Stimulated activated CD4-positive, alpha-beta T cell treated with anti-CD3 and anti-CD28 coated beads, Interleukin-1b, Interleukin-23, amount 100 ng/mL, for 4 hours (primary cell): ENCODE results near the gene CHMP4B.

ENCODE experiments used
- DNase-seq, 2 donors: peaks; one replicate each; pipeline ENCODE4 v3.0.0-alpha.2; 2020; ENCODE audit warnings: low read depth in 2 of 2

CHMP4B gene

GRCh38 chr20:33810885-33811775 lies at the start of gene CHMP4B:
Gene CHMP4B, plus strand, starts transcription at chr20:33811348. Its CDS starts 121 bp downstream, at chr20:33811469.
- peak; percentile 94 to 96 for DNase-seq

DNA sequence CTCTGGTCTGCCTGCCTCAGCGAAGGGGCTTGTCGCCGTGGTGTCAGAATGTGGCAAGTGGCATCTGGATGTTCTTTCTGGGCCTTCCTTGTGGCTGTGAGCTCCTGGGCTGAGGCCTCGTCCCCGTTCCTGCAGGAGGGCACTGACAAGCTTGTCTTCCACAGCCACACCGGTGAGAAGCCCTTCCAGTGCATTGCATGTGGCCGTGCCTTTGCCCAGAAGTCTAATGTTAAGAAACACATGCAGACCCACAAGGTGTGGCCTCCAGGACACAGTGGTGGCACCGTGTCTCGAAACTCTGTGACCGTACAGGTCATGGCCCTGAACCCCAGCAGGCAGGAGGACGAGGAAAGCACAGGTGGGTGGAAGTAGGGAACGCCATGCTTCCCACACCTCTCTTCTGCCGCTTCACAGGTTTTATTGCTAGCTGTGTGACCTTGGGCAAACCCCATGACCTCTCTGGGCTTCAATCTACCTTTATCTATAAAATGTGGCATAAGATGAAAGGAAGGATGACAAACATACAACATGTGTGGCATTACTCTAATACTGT lies 49.4 kb upstream of the CHMP4B start:
- DNase-seq = no peak

GRCh38 chr20:33765099-33765498 lies 46.0 kb upstream of the CHMP4B start:
- no peak for DNase-seq

- DNase-seq = no peak
These were observed 45.6 kb upstream of the CHMP4B start for GRCh38 chr20:33765592-33765991.

DNA sequence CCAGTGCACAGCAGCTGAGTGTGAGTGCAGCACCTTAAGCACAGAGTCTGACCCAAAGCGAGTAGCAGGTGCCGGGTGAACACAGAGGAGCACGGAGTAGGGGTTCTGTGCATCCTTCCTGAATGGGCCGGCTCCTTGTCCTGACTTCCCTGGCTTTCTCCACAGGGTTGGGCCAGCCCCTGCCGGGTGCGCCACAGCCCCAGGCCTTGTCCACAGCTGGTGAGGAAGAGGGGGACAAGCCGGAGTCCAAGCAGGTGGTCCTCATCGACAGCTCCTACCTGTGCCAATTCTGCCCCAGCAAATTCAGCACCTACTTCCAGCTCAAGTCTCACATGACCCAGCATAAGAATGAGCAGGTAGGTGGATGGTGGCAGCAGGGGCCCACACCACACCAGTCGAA lies 44.5 kb upstream of the CHMP4B start:
- no peak for DNase-seq

DNA sequence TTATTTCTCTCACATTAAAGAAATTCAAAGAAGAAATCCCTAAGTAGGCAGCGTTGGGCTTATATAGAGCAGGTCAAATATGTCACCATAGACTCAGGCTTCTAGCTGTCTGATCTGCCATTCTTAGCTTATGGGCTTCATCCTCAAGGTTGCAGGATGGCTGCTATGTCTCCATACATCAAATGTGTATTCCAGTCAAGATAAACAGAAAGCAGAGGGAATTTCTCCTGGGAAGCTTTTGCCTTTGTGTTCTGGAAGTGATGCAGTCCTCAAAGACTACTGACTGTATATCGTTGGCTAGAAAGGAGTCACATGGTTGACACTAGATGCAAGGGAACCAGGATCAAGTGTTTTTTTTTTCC lies 43.4 kb upstream of the CHMP4B start:
- DNase-seq = no peak

DNA sequence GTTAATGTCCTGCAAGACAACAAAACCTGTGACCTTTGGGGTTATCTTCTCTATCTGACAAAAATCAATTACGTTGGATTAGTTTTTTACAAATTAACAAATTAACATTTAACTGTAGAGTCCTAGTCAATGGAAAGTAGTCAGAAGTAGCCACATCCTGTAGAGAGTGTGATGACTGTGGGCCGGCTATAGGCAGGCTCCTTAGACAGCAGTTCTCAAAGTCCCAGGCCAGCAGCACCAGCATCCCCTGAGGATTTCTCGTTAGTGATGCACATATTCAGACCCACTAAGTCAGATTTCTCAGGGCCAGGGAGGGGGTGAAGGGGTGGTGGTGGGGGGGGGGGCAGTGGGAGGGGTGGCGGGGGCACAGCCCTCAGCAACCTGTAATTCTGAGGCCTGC lies 42.1 kb upstream of the CHMP4B start:
- no peak for DNase-seq

DNA sequence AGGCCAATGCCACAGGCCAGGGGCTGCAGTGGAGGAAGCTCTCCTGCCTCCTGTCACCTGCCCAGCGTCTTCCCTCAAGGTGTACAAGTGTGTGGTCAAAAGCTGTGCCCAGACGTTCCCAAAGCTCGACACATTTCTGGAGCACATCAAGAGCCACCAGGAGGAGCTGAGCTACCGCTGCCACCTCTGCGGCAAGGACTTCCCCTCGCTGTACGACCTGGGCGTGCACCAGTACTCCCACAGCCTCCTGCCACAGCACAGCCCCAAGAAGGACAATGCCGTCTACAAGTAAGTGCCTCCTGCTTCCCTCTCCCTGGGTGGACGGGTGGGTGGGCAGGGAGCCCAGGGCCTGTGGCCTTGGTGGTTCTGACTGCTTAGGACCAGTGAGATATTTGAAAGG lies 41.1 kb upstream of the CHMP4B start:
- no peak for DNase-seq

- no peak for DNase-seq
These were observed 39.2 kb upstream of the CHMP4B start for GRCh38 chr20:33771938-33772337.

GRCh38 chr20:33772439-33772838 lies 38.7 kb upstream of the CHMP4B start:
- no peak for DNase-seq

DNA sequence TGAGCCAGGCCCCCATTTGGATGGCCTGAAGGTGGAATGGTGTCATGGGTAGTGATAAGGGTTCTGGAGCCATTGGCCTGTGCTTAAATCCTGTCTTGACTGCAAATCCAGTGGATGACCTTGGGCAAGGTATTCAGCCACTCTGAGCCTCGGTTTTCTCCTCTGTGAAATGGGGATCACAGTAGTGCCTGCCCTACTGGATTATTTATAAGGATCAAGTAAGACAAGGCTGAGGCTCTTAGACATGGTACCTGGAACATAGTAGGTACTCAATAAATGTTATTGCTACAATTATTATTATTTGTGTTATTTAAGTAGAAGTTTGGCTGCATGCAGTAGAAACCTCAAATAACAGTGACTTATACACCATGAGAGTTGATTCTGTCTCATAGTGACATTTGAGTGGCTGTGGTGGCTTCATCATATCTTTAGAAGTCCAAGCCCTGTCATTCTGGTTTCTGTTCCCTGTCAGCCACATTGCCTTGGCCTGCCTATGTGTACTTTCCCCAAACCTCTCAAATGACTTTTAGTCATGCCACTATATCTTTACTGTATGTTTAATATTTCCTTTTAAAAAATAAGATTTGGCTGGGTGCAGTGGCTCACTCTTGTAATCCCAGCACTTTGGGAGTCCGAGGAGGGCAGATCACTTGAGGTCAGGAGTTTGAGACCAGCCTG lies 37.6 kb upstream of the CHMP4B start:
- no peak for DNase-seq

DNA sequence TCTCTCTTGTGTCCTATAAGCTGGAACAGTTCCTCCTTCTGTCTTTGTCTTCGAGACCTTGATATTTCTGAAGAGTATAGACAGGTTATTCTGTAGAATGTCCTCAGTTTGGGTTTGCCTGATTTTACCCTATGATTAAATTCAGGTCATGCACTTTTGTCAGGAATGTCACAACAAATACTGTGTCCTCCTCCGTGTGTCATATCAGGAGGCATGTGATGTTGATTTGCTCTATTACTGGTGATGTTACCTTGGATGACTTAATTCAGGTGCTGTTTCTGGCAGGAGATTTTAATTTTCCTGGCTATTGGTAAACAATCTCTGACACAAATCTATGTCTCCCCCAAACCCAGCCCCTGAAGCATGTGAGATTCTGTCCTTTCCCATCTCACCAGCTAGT lies 33.3 kb upstream of the CHMP4B start:
- DNase-seq = no peak

- DNase-seq = no peak
These were observed 30.0 kb upstream of the CHMP4B start for GRCh38 chr20:33781133-33781532.

DNA sequence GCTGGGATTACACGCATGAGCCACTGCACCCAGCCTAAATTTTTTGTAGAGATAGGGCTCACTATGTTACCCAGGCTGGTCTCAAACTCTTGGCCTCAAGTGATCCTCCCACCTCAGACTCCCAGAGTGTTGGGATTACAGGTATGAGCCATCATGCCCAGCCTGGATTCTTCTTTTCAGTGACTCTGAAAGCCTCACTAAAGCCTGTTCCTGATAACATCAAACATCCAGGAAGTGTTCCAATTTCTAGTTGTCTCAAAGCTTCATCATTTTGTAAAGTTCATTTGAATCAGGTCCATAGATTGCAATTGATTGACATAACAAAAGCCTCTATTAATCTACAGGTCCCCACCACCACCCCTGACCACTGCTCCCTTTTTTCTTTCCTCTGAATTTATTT lies 29.2 kb upstream of the CHMP4B start:
- no peak for DNase-seq

DNA sequence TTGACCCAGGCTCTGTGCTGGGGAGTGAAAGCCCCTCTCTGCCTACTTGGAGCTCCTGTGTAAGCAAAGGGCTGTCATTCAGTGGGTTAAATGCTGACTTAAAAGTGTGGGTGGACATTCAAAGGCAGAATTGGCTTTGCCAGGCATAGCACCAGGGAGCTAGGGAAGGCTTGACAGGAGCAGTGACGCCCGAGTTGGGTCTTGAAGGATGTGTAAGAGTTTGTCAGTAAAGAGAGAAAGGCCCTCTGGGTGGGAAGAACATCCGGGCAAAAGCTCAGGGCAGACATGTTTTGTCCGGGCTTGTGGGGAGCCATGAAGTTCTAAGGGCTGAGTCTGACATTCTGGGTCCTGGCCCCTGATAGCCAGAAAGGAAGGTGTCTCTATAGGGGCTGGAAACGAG lies 27.9 kb upstream of the CHMP4B start:
- no peak for DNase-seq

- no peak for DNase-seq
These were observed 27.3 kb upstream of the CHMP4B start for GRCh38 chr20:33783818-33784217.

GRCh38 chr20:33784225-33784624 lies 26.9 kb upstream of the CHMP4B start:
- DNase-seq = no peak

DNA sequence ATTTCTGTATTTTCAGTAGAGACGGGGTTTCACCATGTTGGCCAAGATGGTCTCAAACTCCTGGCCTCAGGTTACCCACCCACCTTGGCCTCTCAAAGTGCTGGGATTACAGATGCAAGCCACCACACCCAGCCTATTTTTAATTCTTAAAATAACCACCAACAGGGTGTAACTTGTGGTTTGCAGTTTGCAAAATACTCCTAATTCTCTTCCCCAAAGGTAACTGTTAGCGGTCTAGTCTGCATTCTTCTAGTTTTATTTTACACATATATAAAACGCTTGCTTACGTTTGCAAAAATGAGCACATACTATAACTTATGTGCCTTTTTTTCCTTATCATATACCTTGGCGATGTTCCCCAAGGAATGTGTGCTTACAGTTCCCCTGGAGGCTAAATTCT lies 25.6 kb upstream of the CHMP4B start:
- DNase-seq = no peak

DNA sequence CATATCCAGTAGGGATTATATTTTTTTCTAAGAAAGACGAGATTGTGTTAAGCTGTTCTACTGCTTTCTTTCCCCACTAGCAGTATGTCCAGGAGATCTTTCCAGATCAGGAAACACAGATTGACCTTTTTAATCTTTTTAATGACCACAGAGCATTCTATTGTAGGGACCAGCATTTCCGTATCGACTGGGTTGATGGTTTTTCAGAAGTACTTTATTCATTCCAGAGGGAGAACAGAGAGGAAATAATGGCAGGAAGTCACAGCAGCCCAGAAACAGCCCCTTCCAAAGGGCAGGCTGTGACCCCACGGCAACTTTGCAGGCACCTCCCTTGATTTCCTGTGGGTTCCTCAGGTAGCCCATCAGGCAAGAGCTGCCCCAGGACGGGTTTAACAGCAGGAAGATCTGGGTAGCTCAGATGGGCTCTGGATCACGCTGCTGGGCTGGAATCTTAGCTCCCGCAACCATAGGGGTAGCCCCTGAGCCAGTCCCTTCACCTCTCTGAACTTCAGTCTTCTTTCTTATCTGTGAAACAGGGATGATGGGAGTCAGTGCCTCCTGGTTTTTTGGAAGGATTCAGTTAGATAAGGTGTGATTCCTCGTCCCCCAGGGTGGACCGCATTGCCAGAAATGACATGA lies 23.8 kb upstream of the CHMP4B start:
- no peak for DNase-seq

- DNase-seq = no peak
These were observed 22.6 kb upstream of the CHMP4B start for GRCh38 chr20:33788351-33789049.

DNA sequence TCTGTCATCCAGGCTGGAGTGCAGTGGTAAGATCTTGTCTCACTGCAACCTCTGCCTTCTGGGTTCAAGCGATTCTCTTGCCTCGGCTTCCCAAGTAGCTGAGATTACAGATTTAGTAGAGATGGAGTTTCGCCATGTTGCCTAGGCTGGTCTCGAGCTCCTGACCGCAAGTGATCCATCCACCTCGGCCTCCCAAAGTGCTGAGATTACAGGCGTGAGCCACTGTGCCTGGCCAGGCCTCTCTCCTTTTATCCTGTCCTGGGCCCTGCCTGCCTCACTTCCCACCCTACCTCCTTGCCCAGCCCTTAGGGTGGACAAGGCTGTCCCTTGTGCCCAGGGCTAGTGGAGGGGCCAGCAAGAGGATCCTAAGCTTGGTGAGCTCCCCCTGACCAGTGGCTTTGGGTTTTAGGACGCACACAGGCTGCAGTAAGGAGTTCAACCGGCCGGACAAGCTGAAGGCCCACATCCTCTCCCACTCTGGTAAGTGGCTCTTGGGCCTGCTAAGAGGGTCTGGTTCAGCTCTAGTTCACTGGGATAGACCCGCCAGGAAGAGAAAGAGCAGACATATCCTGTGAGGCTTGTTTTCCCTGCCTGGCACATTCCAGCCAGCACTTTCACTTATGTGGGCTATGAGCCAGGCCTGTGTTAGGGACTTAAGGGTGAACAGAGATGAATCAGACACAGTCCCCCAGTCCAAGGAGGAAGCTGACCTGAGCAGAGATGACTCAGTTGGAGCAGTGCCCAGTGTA lies 21.9 kb upstream of the CHMP4B start:
- no peak for DNase-seq
